Endothelial cell of umbilical vein (primary cell): ENCODE measurements around the gene EOLA1. TPM values are rescaled to one million over a fixed set of nuclear protein-coding genes. Genes with fewer than 3 reads are reported as not detected.

Source experiments
- BruUV-seq: library from RNA; stranded (reverse); fragments of 400-500 nt; replicated peaks from 2 replicates; lab custom pipeline; 2021; lab: Mats Ljungman, UMichigan
- CTCF ChIA-PET: fragments of 300-600, 350-600 bp; sonication (Branson Sonifier 250); formaldehyde crosslinking; loops from one replicate; lab custom pipeline; 2021; ENCODE audit warnings: antibody characterized with exemption, inconsistent platforms; lab: Charles Lee
- POLR2A ChIA-PET: fragments of 300-600, 350-600 bp; sonication (Branson Sonifier 250); formaldehyde crosslinking; loops from one replicate; lab custom pipeline; 2021; ENCODE audit warnings: antibody characterized with exemption, inconsistent platforms; lab: Charles Lee
- DNase-seq: peaks from one replicate; pipeline ENCODE4 v3.0.0-alpha.2; 2011; ENCODE audit warnings: low read depth, low spot score
- FAIRE-seq: peaks from 2 replicates; lab custom pipeline; 2011; peaks lifted over from hg19 to GRCh38; lab: Jason Lieb, UNC
- H2AFZ ChIP-seq: 2 replicates; pipeline ENCODE4 v1.6.0; 2012; ENCODE audit warnings: low read depth, low read length, control low read depth, inconsistent platforms
- H3K27ac ChIP-seq: 2 replicates; pipeline ENCODE4 v1.5.1; 2011; ENCODE audit warnings: low read depth, mild to moderate bottlenecking, control low read depth, low read length, moderate library complexity; ENCODE audit not compliant: insufficient read depth
- H3K27me3 ChIP-seq, 2 experiments: 2 replicates each; pipeline versions ENCODE4 v1.6.0 to v1.6.1; 2011; ENCODE audit warnings: low read length in 2 of 2, mixed read lengths in 1 of 2; ENCODE audit not compliant: control insufficient read depth in 2 of 2, insufficient read depth in 2 of 2
- H3K36me3 ChIP-seq, 2 experiments: 2 replicates in 1 of 2; 3 replicates in 1 of 2; pipeline ENCODE4 v1.5.1; 2011; ENCODE audit warnings: low read length in 2 of 2, mild to moderate bottlenecking in 1 of 2, moderate library complexity in 1 of 2; ENCODE audit not compliant: control insufficient read depth in 2 of 2, insufficient read depth in 2 of 2; ENCODE audit errors: extremely low read depth in 1 of 2
- H3K4me1 ChIP-seq: 3 replicates; pipeline ENCODE4 v1.5.1; 2011; ENCODE audit warnings: mild to moderate bottlenecking, low read length; ENCODE audit not compliant: control insufficient read depth, insufficient read depth; ENCODE audit errors: extremely low read depth
- H3K4me2 ChIP-seq: 2 replicates; pipeline ENCODE4 v1.6.1; 2011; ENCODE audit warnings: low read length, control low read depth, mixed read lengths; ENCODE audit not compliant: insufficient read depth
- H3K4me3 ChIP-seq, 3 experiments: fragments of 200-600 bp in 1 of 3; sonication (generic), shearing (Covaris generic) in 1 of 3; replicated peaks in 1 of 3; 2 replicates each; pipeline ENCODE4 v1.5.1; 2011 to 2016; ENCODE audit warnings: control low read depth in 3 of 3, low read length in 3 of 3, mild to moderate bottlenecking in 2 of 3, inconsistent platforms in 1 of 3, low read depth in 1 of 3, moderate library complexity in 1 of 3; ENCODE audit not compliant: insufficient read depth in 1 of 3
- H3K79me2 ChIP-seq: 2 replicates; pipeline ENCODE4 v1.6.0; 2012; ENCODE audit warnings: low read length, inconsistent platforms; ENCODE audit not compliant: control insufficient read depth, insufficient read depth
- H3K9ac ChIP-seq: replicated peaks from 2 replicates; pipeline ENCODE3; 2011; ENCODE audit warnings: low read length, control low read depth; ENCODE audit not compliant: insufficient read depth; ENCODE audit errors: extremely low read depth
- H3K9me1 ChIP-seq: replicated peaks from 3 replicates; pipeline ENCODE4 v1.6.0; 2011; ENCODE audit warnings: mild to moderate bottlenecking, low read length; ENCODE audit not compliant: control insufficient read depth, insufficient read depth; ENCODE audit errors: extremely low read depth
- H3K9me3 ChIP-seq: replicated peaks from 2 replicates; pipeline ENCODE4 v1.5.1; 2012; ENCODE audit warnings: low read length, inconsistent platforms; ENCODE audit not compliant: control insufficient read depth, insufficient read depth
- H4K20me1 ChIP-seq: replicated peaks from 2 replicates; pipeline ENCODE3; 2011; ENCODE audit warnings: mild to moderate bottlenecking, low read length; ENCODE audit not compliant: control insufficient read depth, insufficient read depth; ENCODE audit errors: extremely low read depth
- EZH2 ChIP-seq: IDR thresholded peaks from 2 replicates; pipeline ENCODE4 v1.6.1; 2012; ENCODE audit warnings: borderline replicate concordance, low read depth, mild to moderate bottlenecking, moderate library complexity, low read length, inconsistent platforms; ENCODE audit not compliant: severe bottlenecking
- FOS ChIP-seq: IDR thresholded peaks from 2 replicates; pipeline ENCODE4 v1.6.1; 2011; ENCODE audit warnings: mild to moderate bottlenecking, low read length, moderate library complexity, borderline replicate concordance; ENCODE audit not compliant: insufficient read depth
- GATA2 ChIP-seq: IDR thresholded peaks from 2 replicates; pipeline ENCODE4 v1.7.0; 2011; ENCODE audit warnings: low read depth, mild to moderate bottlenecking, moderate library complexity, mixed read lengths, low read length; ENCODE audit not compliant: insufficient read length, insufficient read depth
- JUN ChIP-seq: IDR thresholded peaks from 2 replicates; pipeline ENCODE4 v1.6.1; 2011; ENCODE audit warnings: borderline replicate concordance, low read depth; ENCODE audit not compliant: insufficient read length, insufficient read depth
- MYC ChIP-seq: IDR thresholded peaks from one replicate; pipeline ENCODE4 v1.6.1; 2011; ENCODE audit warnings: mild to moderate bottlenecking, low read depth, low read length
- POLR2A ChIP-seq: IDR thresholded peaks from 2 replicates; pipeline ENCODE4 v1.6.1; 2012; ENCODE audit warnings: low read depth, mild to moderate bottlenecking, control low read depth, low read length
- POLR2AphosphoS5 ChIP-seq: IDR thresholded peaks from 2 replicates; pipeline ENCODE4 v1.6.1; 2012; ENCODE audit warnings: low read depth, mild to moderate bottlenecking, control low read depth, low read length, moderate library complexity; ENCODE audit not compliant: insufficient read depth
- dilution Hi-C: fragments of 300-500 bp; cut with MboI; formaldehyde crosslinking; loops from one replicate; pipeline ENCODE4 v1.15.0; 2019; ENCODE audit warnings: low sequenced_read_pairs; ENCODE audit not compliant: extremely low pct_ligation_motif_present
- intact Hi-C: fragments of 100-400 bp; cut with micrococcal nuclease; formaldehyde crosslinking; loops from one replicate; pipeline ENCODE4 v1.10.0; 2022
- polyA plus RNA-seq, 4 experiments: library from polyadenylated mRNA; depleted of rRNA in 3 of 4; stranded (reverse) in 3 of 4; unstranded in 1 of 4; fragments of >200 nt; gene quantifications; 2 replicates each; pipeline versions ENCODE4 v1.2.1 to v1.2.3, GENCODE V29; 2011 to 2012; ENCODE audit warnings: missing spikeins in 1 of 4
- total RNA-seq: library from RNA; stranded (reverse); gene quantifications from 2 replicates; pipeline ENCODE4 v1.2.3, GENCODE V29; 2021
- TF ChIP-seq, protein P1 (sequence below): IDR thresholded peaks from 2 replicates; pipeline ENCODE4 v1.6.1; 2011; ENCODE audit not compliant: insufficient read depth, insufficient read length
- TF ChIP-seq, protein P2 (sequence below), 2 donors: IDR thresholded peaks; 1 replicate in 1 of 2; 2 replicates in 1 of 2; pipeline ENCODE4 v1.5.1; 2011; ENCODE audit warnings: low read length in 2 of 2, mild to moderate bottlenecking in 2 of 2, moderate library complexity in 2 of 2, control low read depth in 1 of 2, inconsistent platforms in 1 of 2, low read depth in 1 of 2; ENCODE audit not compliant: insufficient read depth in 1 of 2; ENCODE audit errors: extremely low read depth in 1 of 2

Gene EOLA1
- total and polyA plus RNA-seq, 2 donors (not counting 3 experiments of a cell fraction or from before 2014, with no cell fraction given), result 12.5 to 24.6 TPM

DNA sequence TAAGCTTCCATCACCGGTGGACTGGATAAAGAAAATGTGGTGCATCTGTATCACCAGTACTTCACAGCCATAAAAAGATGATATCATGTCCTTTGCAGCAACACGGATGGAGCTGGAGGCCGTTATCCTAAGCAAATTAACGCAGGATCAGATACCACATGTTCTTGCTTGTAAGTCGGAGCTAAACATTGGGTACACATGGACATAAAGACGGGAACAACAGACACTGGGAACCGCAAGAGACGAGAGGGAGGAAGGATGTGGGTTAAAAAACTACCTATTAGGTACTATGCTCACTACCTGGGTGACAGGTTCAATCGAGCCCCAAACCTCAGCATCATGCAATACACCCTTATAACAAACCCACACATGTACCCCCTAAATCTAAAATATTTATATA is 19.4 kb upstream of the EOLA1 start:
- H3K27me3 ChIP-seq, result peaks cover 0 to 4% of the 10 kb centered on the region in 2 experiments
- H3K27ac ChIP-seq, result no peak overlapping the region
- H3K9ac ChIP-seq, result no peak overlapping the region
- no peak overlapping the region for H3K4me3 ChIP-seq
- TF ChIP-seq MYC (no peak), JUN (no peak), POLR2A (no peak), GATA2 (no peak)
- TF ChIP-seq, protein P1, sequence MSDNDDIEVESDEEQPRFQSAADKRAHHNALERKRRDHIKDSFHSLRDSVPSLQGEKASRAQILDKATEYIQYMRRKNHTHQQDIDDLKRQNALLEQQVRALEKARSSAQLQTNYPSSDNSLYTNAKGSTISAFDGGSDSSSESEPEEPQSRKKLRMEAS, result no peak
- H3K9me3 ChIP-seq, result no peaks in the 10 kb centered on the region
- H3K79me2 ChIP-seq, result no peaks in the 10 kb centered on the region
- intact Hi-C loops, result no loop called here
- H3K4me1 ChIP-seq, result peaks cover 4% of the 10 kb centered on the region
- DNase-seq (no peak), FAIRE-seq (no peak)
- CTCF ChIA-PET, result interaction anchor here (2.4 kb wide), 1 partner anchor 9 kb away, joined by 9 read pairs; no protein-coding TSS in a partner anchor
- no peaks in the 10 kb centered on the region for H3K9me1 ChIP-seq
- H3K36me3 ChIP-seq, result no peaks in the 10 kb centered on the region
- no peak overlapping the region for H2AFZ ChIP-seq
- dilution Hi-C loops, result no loop called here
- BruUV-seq, result no TSS peak
- H3K4me2 ChIP-seq, result no peak overlapping the region
- H4K20me1 ChIP-seq, result no peaks in the 10 kb centered on the region
- POLR2A ChIA-PET, result no interaction called here

DNA sequence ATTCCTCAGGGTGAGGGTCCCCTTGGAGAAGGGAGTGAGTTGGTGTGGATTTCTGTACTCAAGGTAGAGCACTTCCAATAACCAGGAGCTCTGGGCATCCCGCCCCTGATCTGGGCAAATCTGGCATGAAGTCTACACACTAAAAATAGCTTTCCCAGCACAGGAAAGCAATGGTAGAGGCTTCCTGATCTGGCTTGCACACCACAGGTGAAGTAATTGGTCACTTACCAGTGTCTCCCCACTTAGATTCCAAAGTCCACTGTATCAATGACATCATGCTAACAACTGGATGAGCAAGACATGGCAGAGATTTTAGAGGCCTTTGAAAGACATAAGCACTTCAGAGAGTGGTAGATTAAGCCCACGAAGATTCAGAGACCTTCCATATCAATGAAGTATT is 17.9 kb upstream of the EOLA1 start:
- POLR2A ChIA-PET, result no interaction called here
- H3K79me2 ChIP-seq, result no peaks in the 10 kb centered on the region
- H3K9me1 ChIP-seq, result no peaks in the 10 kb centered on the region
- H3K36me3 ChIP-seq, result no peaks in the 10 kb centered on the region
- H3K9ac ChIP-seq, result no peak overlapping the region
- H3K27ac ChIP-seq, result no peak overlapping the region
- no TSS peak for BruUV-seq
- H3K4me3 ChIP-seq, result no peak overlapping the region
- CTCF ChIA-PET, result interaction anchor here (2.4 kb wide), 1 partner anchor 11 kb away, joined by 9 read pairs; no protein-coding TSS in a partner anchor
- H2AFZ ChIP-seq, result no peak overlapping the region
- no peaks in the 10 kb centered on the region for H4K20me1 ChIP-seq
- H3K27me3 ChIP-seq, result peaks cover 0 to 4% of the 10 kb centered on the region in 2 experiments
- DNase-seq, result no peak
- intact Hi-C loops, result no loop called here
- no peak for FAIRE-seq
- no peaks in the 10 kb centered on the region for H3K9me3 ChIP-seq
- peaks cover 4% of the 10 kb centered on the region for H3K4me1 ChIP-seq
- dilution Hi-C loops, result no loop called here
- TF ChIP-seq POLR2AphosphoS5 (no peak), GATA2 (no peak), EZH2 (no peak), FOS (no peak), JUN (no peak), MYC (no peak)
- TF ChIP-seq, protein P1, result no peak
- TF ChIP-seq, protein P2, sequence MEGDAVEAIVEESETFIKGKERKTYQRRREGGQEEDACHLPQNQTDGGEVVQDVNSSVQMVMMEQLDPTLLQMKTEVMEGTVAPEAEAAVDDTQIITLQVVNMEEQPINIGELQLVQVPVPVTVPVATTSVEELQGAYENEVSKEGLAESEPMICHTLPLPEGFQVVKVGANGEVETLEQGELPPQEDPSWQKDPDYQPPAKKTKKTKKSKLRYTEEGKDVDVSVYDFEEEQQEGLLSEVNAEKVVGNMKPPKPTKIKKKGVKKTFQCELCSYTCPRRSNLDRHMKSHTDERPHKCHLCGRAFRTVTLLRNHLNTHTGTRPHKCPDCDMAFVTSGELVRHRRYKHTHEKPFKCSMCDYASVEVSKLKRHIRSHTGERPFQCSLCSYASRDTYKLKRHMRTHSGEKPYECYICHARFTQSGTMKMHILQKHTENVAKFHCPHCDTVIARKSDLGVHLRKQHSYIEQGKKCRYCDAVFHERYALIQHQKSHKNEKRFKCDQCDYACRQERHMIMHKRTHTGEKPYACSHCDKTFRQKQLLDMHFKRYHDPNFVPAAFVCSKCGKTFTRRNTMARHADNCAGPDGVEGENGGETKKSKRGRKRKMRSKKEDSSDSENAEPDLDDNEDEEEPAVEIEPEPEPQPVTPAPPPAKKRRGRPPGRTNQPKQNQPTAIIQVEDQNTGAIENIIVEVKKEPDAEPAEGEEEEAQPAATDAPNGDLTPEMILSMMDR (IDR thresholded peaks at IDR 0.05; ENCODE audit: extremely low read depth in 1 of 2, insufficient read depth in 1 of 2, low read depth in 1 of 2, low read length in 2 of 2), result no peak
- H3K4me2 ChIP-seq, result no peak overlapping the region
